MM.1S (cell line): Measurements from ENCODE around the gene PFKFB4.

Experiments used
- EZH2 ChIP-seq: fragments of 300-600 bp; sonication (generic); optimal IDR thresholded peaks from 2 replicates; pipeline ENCODE3; 2017; ENCODE audit warnings: low read depth, mild to moderate bottlenecking, antibody characterized with exemption, low read length, mixed read lengths
- TF ChIP-seq, protein P1 (sequence below): fragments of 300-600 bp; sonication (generic); IDR thresholded peaks from 2 replicates; pipeline ENCODE4 v1.5.1; 2016; ENCODE audit warnings: antibody characterized with exemption, low read length, mixed read lengths

DNA sequence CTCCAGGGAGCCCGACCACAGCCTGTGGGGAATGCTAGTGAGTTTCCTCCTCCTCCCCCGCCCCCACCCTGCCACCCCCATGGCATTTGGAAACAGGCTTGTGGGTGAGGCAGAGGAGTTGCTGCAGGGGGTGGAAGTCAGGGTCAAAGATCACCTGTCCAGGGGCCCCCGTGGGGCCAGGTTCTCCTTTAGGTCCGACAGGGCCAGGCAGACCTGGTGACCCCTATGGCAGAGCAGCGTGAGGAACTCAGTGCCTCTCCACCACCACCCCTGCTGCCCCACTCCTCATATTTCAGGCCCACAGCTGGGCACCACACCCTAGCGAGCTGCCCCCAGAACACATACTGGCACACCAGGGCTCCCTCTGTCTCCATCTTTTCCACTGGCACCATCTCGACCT, 15.9 kb upstream of the PFKFB4 start:
- TF ChIP-seq, protein P1, sequence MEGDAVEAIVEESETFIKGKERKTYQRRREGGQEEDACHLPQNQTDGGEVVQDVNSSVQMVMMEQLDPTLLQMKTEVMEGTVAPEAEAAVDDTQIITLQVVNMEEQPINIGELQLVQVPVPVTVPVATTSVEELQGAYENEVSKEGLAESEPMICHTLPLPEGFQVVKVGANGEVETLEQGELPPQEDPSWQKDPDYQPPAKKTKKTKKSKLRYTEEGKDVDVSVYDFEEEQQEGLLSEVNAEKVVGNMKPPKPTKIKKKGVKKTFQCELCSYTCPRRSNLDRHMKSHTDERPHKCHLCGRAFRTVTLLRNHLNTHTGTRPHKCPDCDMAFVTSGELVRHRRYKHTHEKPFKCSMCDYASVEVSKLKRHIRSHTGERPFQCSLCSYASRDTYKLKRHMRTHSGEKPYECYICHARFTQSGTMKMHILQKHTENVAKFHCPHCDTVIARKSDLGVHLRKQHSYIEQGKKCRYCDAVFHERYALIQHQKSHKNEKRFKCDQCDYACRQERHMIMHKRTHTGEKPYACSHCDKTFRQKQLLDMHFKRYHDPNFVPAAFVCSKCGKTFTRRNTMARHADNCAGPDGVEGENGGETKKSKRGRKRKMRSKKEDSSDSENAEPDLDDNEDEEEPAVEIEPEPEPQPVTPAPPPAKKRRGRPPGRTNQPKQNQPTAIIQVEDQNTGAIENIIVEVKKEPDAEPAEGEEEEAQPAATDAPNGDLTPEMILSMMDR, result no peak
- TF ChIP-seq EZH2, result no peak
